ENCODE measurements around the gene SLC28A3.

The SLC28A3 gene

DNA sequence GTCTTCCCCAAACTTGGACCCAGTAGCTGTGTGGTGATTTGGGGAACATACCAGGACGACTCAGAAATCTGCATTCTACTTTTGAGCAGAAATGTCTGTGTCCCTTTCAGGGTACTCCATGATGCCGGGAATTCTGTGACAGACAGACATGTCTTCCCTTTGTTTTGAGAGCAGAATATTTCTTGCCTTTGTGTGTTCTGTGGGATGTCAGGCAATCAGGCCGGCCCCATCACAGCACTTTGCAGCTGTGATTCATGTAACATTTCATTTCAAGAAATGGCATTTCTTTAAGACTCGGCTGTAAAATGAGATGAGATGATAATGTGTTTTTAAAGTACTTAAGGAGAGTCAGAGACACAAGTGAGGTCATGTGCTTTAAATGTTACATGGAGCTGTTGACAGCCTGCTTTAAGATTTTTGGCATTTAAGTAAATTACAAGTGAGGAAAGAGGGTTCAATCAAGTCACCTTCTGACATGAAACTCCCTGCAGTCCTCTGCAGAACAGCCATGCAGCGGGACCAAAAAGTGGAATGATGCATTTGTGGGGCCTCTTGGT lies 98.7 kb downstream of the SLC28A3 start:
- no peak for DNase-seq (ENCODE audit: low read depth in 2 of 2)

DNA sequence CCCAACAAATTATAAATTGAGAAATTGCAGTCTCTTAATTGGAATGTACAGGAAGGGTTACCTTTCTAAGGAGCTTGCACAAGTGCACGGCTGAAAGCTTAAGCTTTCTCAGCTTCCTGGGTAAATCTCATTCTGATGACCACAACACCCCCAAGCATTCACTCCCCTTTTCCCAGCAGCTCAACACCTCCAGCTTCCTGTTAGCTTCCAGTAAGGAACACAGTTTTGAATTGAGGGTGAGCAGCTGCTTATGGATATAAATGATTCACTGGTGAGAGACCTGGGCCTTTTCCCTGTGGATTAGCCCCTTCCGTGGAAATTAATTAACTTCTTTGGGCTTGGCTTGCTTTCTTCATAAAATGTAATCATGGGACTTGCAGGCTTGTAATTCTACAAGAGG lies 101.2 kb downstream of the SLC28A3 start:
- DNase-seq (ENCODE audit: low read depth in 2 of 2) = no peak

DNA sequence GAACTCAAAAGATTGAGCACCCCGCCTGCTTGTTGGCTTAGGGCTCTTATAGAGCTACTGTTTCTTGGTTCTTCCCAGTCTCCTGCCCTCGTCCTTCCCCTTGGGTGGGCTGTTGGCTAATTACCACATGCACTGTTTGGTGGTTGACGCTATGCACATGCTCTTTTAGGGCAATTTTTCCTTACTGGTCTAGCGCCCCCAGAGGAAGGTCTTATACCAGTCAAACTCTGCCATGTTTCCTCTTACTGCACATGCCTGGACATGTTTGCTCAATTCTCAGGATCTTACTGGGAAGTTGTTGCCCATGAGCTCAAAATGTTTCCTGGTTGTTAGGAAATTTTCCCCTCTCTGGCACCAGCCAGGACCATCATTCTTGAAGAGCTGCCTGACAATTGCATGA lies 101.9 kb downstream of the SLC28A3 start:
- no peak for DNase-seq (ENCODE audit: low read depth in 2 of 2)

GRCh38 chr9:84235511-84235910 lies 105.0 kb downstream of the SLC28A3 start:
- DNase-seq (ENCODE audit: low read depth in 2 of 2) = no peak

DNA sequence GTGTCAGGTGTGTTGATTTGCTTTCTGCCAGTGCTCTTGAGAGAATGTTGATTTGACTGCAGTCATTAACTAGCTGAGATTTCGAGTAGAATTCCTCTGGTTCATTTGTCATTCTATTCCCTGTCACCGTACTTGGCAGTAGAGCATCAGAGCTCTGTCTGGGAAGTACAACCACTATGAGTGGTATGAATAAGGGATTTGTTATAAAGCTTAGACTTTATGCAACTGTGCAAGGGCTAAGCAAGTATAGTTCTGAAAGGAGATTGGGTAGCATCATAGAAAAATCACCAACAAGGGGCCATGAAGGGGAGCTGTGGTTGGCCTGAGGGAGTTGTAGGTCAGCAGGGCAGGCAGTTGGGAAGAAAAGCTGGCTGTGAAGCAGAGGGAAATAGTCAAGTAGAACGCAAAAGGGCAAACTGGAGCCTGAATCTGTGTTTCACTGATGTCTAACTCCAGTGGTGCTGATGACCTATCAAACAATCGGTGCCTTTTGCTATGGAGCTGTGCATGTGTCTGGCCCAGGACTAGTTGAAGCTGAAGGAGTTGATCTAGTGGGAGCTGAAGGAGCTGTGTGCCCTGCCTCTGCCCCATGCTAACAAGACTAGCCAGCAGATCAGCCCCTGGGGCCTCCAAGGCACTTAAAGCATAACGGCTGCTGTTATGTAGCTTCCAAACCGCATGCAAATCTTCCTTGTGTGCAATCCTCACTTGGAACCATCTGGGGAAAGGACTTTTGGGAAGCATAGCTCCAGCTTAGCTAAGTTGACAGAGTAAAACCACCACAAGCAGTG lies 110.0 kb downstream of the SLC28A3 start:
- DNase-seq (ENCODE audit: low read depth in 2 of 2) = no peak

DNA sequence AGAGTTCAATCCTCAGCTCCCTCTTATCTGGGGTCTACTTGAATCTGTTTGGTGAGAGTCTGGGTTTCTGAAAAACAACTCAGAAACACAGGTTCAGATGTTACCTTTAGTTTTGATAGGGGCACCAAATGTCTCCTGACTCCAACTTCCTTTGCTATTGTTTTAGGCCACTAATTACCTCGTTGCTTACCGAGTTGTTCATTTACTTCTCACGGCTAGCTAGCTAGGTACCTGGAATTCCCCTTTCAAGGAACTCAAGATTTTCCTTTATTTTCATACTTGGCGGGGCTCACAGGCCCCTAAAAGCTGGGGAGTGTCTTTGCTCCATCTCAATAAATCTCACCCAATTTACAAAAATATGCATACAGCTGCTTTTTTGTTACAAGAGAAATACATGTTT lies 111.4 kb downstream of the SLC28A3 start:
- DNase-seq (ENCODE audit: low read depth in 2 of 2) = no peak

DNA sequence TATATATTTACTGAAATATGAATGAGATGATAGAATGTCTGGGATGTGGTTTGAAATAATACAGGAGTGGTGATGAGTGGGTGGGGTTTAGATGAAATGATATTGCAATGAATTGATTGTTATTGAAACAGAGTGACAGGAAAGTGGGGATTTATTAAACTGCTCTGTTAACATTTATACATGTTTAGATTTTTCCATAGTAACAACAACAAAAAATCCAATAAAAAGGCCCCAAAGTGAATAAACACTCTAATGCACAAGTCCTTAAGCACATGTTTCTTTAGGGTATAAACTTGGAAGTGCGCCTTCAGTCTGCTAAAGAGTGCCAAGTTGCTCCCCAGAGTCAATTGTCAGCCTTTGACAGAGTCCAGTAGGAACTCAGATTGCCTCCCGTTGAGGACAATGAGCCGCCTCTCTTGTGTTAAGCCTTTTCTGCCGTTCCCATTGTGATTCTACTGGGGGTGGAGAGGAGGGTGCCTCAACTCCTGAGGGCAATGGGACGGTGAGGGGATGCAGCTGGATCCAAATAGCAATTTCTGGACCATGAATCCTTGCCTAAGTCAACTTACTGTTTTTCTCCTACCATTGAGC lies 112.3 kb downstream of the SLC28A3 start:
- no peak for DNase-seq (ENCODE audit: low read depth in 2 of 2)

DNA sequence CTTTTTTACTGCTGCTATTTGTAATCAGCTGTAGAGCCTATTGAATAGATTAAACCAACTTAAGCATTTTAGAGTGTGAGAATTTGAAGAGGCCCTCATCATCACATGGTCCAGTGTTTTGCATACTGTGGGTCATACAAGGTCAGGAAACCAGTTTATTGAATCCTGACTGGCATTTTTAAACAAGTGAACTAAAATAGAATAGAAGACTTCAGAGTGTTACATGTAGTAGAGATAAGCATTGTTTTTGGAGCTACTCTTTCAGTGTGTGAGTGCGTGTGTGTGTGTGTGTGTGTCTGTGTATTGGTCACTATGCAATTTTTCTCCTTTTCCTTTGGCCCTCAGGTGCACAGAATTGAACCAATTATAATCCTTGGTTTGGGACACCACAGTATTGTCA lies 114.4 kb downstream of the SLC28A3 start:
- DNase-seq (ENCODE audit: low read depth in 2 of 2) = no peak
